ENCODE measurements around the gene TDP1. TPM values are rescaled to one million over a fixed set of nuclear protein-coding genes. Genes with fewer than 3 reads are reported as not detected.
A peak's percentile ranks its signal among the peaks of the same experiment; 100 is the strongest.

Gene TDP1
- total RNA-seq, 1 experiment from 2014 or later = 42.9 TPM

DNA sequence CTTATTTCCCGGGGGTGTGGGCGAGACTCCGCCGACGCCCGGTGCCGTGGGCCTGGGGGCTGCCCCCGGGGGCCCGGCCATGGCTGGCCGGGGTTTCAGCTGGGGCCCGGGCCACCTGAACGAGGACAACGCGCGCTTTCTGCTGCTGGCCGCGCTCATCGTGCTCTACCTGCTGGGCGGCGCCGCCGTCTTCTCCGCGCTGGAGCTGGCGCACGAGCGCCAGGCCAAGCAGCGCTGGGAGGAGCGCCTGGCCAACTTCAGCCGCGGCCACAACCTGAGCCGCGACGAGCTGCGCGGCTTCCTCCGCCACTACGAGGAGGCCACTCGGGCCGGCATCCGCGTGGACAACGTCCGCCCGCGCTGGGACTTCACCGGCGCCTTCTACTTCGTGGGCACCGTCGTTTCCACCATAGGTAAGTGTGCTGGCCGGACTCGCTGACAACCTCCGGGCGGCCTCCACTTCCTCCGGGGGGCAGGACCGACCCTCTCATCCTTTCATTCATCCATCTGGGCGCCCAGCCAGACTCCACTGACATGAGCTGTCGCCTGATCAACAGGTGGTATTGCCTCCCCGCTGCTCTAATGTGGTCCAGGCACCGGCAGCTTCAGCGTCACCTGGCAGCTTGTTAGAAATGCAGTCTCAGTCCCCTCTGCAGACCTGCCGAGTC lies 106.5 kb downstream of the TDP1 start:
- DNase-seq (peak; percentile 25), ATAC-seq (peak; percentile 35)
- no peaks in the 10 kb centered on the region for H3K79me2 ChIP-seq (ENCODE audit: low read length)
- intact Hi-C loops (cut with micrococcal nuclease) = no loop called here
- H3K9ac ChIP-seq (ENCODE audit: low read length) = no peak overlapping the region
- H3K4me3 ChIP-seq (ENCODE audit: low read length) = peak overlapping the region; percentile 63
- no TSS peak for BruUV-seq (replicated peaks)
- no peak overlapping the region for H3K27ac ChIP-seq (ENCODE audit: low read length)
- H3K4me1 ChIP-seq (ENCODE audit: insufficient read depth, low read length) = peaks cover 7% of the 10 kb centered on the region; the same call in 1 of the 2 replicates
- H4K20me1 ChIP-seq (ENCODE audit: low read length) = no peaks in the 10 kb centered on the region
- ChIA-PET CTCF (no interaction called here), POLR2A (ENCODE audit: unreplicated experiment) (no interaction called here)
- TF ChIP-seq EZH2phosphoT487 (IDR thresholded peaks at IDR 0.05; ENCODE audit: borderline replicate concordance, low read length) (peak; percentile 30; the same call in 1 of the 2 replicates), EZH2 (IDR thresholded peaks at IDR 0.05; ENCODE audit: low read length, unreplicated experiment) (peak; percentile 75)
- TF ChIP-seq, protein P1, sequence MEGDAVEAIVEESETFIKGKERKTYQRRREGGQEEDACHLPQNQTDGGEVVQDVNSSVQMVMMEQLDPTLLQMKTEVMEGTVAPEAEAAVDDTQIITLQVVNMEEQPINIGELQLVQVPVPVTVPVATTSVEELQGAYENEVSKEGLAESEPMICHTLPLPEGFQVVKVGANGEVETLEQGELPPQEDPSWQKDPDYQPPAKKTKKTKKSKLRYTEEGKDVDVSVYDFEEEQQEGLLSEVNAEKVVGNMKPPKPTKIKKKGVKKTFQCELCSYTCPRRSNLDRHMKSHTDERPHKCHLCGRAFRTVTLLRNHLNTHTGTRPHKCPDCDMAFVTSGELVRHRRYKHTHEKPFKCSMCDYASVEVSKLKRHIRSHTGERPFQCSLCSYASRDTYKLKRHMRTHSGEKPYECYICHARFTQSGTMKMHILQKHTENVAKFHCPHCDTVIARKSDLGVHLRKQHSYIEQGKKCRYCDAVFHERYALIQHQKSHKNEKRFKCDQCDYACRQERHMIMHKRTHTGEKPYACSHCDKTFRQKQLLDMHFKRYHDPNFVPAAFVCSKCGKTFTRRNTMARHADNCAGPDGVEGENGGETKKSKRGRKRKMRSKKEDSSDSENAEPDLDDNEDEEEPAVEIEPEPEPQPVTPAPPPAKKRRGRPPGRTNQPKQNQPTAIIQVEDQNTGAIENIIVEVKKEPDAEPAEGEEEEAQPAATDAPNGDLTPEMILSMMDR (conservative IDR thresholded peaks at IDR 0.05; ENCODE audit: low read depth, low read length) = no peak
- peak overlapping the region; percentile 76 for H2AFZ ChIP-seq (ENCODE audit: low read length)
- peaks cover 17% of the 10 kb centered on the region for H3K27me3 ChIP-seq (ENCODE audit: low read length)
- no peaks in the 10 kb centered on the region for H3K9me3 ChIP-seq (ENCODE audit: low read length)
- H3F3A ChIP-seq (ENCODE audit: low read length, unreplicated experiment) = no peaks in the 10 kb centered on the region
- H3K36me3 ChIP-seq (ENCODE audit: low read depth, low read length) = no peaks in the 10 kb centered on the region
- H3K9me2 ChIP-seq (replicated peaks; ENCODE audit: low read length) = no peaks in the 10 kb centered on the region
- peak overlapping the region; percentile 87 for H3K4me2 ChIP-seq (ENCODE audit: low read length)

DNA sequence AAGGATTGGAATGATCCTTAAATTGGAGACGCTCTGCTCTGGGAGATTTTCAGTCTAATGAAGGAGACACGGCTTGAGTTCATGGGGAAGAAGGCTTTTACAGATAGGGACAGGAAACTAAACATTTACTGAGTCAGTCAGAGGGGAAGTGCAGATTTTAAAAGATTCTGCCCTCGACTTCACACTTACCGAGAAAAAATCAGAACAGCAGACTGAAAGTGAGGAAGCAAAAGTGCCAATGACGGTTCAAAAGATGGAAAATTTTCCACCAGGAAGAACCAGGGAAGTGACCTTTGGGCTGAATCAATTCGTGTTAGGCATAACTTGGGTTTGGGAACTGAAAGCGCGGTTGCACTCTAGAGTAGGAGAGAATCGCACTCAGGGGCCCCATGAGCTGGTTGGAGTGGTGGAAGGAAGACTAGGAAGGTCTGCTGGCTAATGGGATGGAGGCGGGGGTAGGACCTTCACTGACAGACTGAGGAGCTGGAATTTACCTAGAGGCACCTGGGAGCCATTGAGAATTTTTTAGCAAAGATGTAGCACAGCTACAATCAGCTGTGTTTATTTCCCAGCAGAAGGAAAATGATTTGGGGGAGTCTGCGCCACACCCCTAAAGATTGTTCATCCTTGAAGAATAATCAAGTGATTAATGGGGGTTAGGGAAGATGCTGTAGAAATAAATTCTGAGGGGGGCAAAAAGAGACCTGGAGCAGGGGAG lies 107.3 kb downstream of the TDP1 start:
- H3K4me1 ChIP-seq (ENCODE audit: insufficient read depth, low read length) = peaks cover 7% of the 10 kb centered on the region; the same call in 1 of the 2 replicates
- H4K20me1 ChIP-seq (ENCODE audit: low read length) = no peaks in the 10 kb centered on the region
- no peaks in the 10 kb centered on the region for H3K9me3 ChIP-seq (ENCODE audit: low read length)
- TF ChIP-seq, protein P1 (conservative IDR thresholded peaks at IDR 0.05; ENCODE audit: low read depth, low read length) = no peak
- TF ChIP-seq EZH2phosphoT487 (IDR thresholded peaks at IDR 0.05; ENCODE audit: borderline replicate concordance, low read length) (no peak), EZH2 (IDR thresholded peaks at IDR 0.05; ENCODE audit: low read length, unreplicated experiment) (no peak)
- H2AFZ ChIP-seq (ENCODE audit: low read length) = peak overlapping the region; percentile 76
- no peaks in the 10 kb centered on the region for H3K79me2 ChIP-seq (ENCODE audit: low read length)
- no peak overlapping the region for H3K27ac ChIP-seq (ENCODE audit: low read length)
- no peaks in the 10 kb centered on the region for H3K9me2 ChIP-seq (replicated peaks; ENCODE audit: low read length)
- POLR2A ChIA-PET (ENCODE audit: unreplicated experiment) = no interaction called here
- no peaks in the 10 kb centered on the region for H3F3A ChIP-seq (ENCODE audit: low read length, unreplicated experiment)
- DNase-seq (no peak), ATAC-seq (no peak)
- CTCF ChIA-PET = no interaction called here
- H3K4me3 ChIP-seq (ENCODE audit: low read length) = peak overlapping the region; percentile 63
- no peaks in the 10 kb centered on the region for H3K36me3 ChIP-seq (ENCODE audit: low read depth, low read length)
- peak overlapping the region; percentile 87 for H3K4me2 ChIP-seq (ENCODE audit: low read length)
- peaks cover 17% of the 10 kb centered on the region for H3K27me3 ChIP-seq (ENCODE audit: low read length)
- no TSS peak for BruUV-seq (replicated peaks)
- no peak overlapping the region for H3K9ac ChIP-seq (ENCODE audit: low read length)
- intact Hi-C loops (cut with micrococcal nuclease) = no loop called here

DNA sequence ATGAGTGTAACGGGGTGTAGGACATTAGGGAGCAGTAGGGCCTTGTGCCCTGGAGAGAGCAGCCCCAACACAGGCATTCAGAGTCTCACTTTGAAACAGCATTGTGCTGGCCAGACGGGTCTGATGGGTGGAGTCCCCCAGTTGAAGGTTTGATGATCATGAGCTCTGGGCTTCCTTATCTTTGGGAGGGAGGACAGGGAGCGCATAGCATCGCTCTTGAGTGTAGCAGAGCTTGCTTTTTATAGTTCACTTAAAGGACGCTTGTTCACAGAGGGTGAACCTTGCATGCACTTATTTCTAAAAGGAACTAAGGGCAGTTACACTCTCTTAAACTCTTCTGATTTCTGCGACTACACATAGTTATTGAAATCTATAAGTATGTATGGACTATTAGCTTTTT lies 116.6 kb downstream of the TDP1 start:
- no peak for TF ChIP-seq EZH2phosphoT487 (IDR thresholded peaks at IDR 0.05; ENCODE audit: borderline replicate concordance, low read length)
- no peak for TF ChIP-seq EZH2 (IDR thresholded peaks at IDR 0.05; ENCODE audit: low read length, unreplicated experiment)
- TF ChIP-seq, protein P1 (conservative IDR thresholded peaks at IDR 0.05; ENCODE audit: low read depth, low read length) = no peak
- Histone ChIP-seq H3K79me2 (ENCODE audit: low read length) (no peaks in the 10 kb centered on the region), H3K4me2 (ENCODE audit: low read length) (no peak overlapping the region), H3K27me3 (ENCODE audit: low read length) (peaks cover 6% of the 10 kb centered on the region; the same call in 1 of the 2 replicates), H3K36me3 (ENCODE audit: low read depth, low read length) (no peaks in the 10 kb centered on the region), H3K27ac (ENCODE audit: low read length) (no peak overlapping the region), H3F3A (ENCODE audit: low read length, unreplicated experiment) (no peaks in the 10 kb centered on the region), H3K9me2 (replicated peaks; ENCODE audit: low read length) (no peaks in the 10 kb centered on the region), H3K9ac (ENCODE audit: low read length) (no peak overlapping the region), H3K9me3 (ENCODE audit: low read length) (no peaks in the 10 kb centered on the region), H3K4me3 (ENCODE audit: low read length) (no peak overlapping the region), H4K20me1 (ENCODE audit: low read length) (no peaks in the 10 kb centered on the region), H2AFZ (ENCODE audit: low read length) (no peak overlapping the region), H3K4me1 (ENCODE audit: insufficient read depth, low read length) (no peaks in the 10 kb centered on the region)
- DNase-seq = no peak
- ATAC-seq = no peak
- CTCF ChIA-PET = no interaction called here
- POLR2A ChIA-PET (ENCODE audit: unreplicated experiment) = no interaction called here
- intact Hi-C loops (cut with micrococcal nuclease) = no loop called here
- no TSS peak for BruUV-seq (replicated peaks)

Data from PC-3 (cell line).